Stimulated activated CD8-positive, alpha-beta memory T cell treated with anti-CD3 and anti-CD28 coated beads, Interleukin-7, amount 100 ng/mL, for 24 hours (primary cell): ENCODE measurements around the gene NDUFAF7.
A peak's percentile ranks its signal among the peaks of the same experiment; 100 is the strongest.
"Not testable (repeated sequence)": the region's sequence is repeated elsewhere in the genome, so short reads cannot be mapped to it uniquely, and the experiment has no call there.

Source experiments
- DNase-seq: peaks from one replicate; pipeline ENCODE4 v3.0.0-alpha.2; 2020; ENCODE audit warnings: low read depth

Gene NDUFAF7, protein sequence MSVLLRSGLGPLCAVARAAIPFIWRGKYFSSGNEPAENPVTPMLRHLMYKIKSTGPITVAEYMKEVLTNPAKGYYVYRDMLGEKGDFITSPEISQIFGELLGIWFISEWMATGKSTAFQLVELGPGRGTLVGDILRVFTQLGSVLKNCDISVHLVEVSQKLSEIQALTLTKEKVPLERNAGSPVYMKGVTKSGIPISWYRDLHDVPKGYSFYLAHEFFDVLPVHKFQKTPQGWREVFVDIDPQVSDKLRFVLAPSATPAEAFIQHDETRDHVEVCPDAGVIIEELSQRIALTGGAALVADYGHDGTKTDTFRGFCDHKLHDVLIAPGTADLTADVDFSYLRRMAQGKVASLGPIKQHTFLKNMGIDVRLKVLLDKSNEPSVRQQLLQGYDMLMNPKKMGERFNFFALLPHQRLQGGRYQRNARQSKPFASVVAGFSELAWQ

DNA sequence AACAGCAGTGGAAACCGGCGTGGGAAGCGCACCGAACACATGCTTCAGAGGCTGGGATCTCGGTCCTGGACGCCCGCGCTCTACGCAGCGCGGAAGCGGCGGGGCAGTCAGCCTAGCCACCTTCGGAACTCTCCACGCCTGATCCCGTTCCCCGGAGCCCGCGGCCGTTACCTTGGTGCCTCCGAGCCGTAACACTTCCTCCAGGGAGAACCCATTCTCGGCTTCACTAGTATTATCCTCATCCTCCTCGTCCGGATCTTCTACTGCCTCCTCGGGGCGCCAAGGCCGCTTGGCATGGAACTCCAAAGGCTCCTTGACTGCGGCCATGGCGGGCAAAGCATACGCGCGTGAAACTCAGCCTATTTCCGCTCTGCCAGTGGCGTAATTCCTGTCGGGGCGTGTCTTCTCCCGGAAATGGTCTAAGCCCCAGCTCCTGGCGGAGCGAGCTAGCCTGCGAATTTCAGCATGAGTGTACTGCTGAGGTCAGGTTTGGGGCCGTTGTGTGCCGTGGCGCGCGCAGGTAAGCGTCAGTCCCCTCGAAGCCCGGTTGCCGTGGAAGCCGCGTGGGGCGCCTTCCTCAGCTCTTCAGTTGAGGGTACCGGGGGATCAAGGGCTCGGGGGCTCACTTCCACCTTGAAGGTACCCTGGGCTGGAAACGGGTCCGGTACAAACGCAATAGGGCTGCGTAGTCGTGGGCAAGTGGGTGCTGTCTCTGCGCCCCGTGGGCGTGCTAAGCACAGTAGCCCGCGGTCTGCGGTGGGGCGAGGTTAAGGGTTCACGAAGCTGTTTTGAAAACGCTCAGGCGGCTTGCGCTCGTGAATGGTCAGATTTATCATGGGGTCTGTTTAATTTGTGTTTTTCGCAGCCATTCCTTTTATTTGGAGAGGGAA, at the start of gene NDUFAF7, which contains the start of gene CEBPZ:
NDUFAF7 (plus strand) TSS at position 418 of the 890 bp plus-strand sequence; CDS start at position 466, 48 bp downstream.
CEBPZ (minus strand) TSS at position 356 of the 890 bp plus-strand sequence; CDS start at position 327, 29 bp downstream.
- DNase-seq, result peak; percentile 83

DNA sequence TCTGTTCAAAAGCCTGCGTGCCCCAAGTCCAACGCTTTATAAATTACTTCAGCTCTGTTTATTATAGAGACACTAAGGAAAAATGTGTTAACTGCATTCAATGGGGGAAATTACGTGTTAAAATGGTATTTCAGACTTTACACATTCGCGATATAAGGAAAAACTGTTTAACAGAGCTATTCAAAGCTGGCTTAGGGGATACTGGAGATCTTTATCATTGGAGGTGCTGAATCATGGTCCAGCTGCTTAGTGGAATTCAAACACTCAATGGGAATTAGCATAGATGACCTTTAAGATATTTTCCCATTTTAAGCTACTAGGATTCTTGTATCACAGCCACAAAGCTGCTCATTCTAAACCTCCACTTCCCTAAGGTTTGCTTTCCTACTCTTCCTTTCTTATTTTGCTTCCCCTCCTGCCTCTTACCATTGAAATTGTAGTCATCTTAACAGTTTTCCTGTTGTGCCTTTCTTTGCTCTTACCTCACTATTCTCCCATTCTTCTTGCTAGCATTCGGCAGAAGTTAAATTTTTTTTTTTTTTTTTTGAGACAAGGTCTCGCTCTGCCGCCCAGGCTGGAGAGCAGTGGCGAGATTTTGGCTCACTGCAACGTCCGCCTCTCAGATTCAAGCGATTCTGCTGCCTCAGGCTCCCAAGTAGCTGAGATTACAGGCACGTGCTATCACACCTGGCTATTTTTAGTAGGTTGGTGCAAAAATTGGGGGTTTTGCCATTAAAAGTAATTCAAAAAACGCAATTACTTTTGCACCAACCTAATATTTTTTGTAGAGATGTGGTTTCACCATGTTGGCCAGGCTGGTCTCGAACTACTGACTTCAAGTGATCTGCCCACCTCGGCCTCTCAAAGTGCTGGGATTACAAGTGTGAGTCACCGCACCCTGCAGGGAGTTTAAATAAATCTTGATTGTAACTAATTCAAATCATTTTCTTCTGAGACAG, 49.5 kb upstream of the NDUFAF7 start:
- DNase-seq, result no peak

DNA sequence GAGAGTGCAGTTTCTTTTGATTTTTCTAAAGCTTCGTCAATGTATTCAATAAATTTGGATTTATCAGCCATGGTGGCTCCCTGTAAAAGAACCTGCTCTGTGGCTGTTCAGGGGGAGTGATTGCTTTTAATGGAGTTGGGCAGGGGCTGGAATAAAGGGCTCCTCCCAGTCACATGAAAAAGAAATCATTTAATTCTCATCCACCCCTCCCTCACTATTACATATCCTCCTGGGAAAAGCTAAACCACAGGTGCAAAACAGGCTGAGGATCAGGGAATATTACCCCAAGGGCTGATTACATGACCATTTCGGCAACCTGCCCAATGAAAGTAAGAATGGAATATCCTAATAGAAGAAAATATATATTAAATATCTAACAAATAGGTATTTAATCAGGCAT, 42.9 kb upstream of the NDUFAF7 start, which contains the start of gene SULT6B1:
SULT6B1 (minus strand) TSS at position 101 of the 400 bp plus-strand sequence; CDS start at position 71, 30 bp downstream.
- no peak for DNase-seq

DNA sequence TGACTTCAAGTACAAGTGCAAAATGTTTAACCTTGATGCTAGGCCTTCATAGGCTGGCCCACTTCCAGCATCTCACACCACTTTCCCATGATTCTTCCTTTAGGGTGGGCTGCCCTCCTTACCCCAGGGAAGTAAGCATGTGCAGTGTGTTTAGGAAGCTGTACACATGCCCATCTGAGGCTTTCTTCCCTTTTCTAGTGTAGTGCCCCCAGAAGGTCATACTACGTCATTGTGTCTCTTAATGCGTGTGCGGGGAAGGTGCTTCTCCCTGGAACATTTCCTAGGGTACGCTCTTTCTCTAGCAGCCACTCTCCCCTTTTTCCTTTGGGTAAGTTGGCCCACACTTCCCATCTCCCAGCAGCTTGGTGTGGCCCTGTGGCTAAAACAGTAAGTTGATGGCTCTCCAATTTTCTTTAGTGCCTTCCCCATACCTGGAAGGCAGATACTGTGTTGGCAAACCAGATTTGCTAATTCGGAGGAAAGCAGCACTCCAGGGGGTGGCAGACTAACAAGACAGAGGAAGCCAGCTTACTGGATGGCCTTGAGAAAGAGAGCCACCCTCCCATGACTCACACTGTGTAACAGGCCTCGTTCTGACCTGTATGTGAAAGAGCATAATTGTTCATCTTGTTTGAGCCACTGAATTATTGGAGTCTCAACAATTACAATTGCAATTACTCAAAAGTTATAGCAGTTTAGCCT, 41.9 kb upstream of the NDUFAF7 start:
- DNase-seq, result no peak

DNA sequence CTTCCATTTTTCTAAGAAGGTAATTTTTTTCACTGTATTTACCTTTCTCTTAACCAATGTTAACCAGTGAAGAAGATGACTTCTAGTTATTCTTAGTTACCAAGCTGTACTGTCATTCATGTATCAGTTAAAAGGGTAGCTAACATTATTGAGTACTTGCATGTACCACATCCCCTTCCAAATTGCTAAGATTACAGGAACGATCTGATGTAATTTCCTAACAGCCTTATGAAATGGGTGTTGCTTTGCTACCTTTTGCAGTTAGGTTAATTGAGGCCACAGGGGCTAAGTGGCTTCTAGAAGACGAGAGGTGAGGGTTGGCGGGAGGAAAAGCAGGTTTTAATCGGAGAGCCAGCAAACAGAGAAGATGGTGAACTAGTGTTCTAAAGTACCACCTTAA, 41.2 kb upstream of the NDUFAF7 start:
- no peak for DNase-seq

DNA sequence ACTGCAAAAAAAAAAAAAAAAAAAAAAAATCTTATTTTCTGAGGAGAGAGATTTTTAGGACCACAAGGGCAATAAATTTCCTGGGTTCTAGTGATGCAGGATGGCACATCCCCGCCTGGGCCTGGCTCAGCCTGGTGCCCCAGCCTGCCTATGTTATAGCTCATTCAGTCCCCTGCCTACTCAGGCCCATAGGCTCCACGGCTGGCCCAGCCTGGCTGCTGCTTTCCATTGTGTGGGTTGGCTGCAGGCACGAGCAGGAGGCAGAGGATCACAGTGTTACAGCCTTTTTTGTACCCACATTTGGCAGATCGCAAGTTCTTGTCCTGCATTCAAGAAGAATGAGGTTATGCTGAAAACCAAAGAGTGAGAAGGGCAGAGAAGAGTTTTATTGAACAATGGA, 40.2 kb upstream of the NDUFAF7 start:
- no peak for DNase-seq

DNA sequence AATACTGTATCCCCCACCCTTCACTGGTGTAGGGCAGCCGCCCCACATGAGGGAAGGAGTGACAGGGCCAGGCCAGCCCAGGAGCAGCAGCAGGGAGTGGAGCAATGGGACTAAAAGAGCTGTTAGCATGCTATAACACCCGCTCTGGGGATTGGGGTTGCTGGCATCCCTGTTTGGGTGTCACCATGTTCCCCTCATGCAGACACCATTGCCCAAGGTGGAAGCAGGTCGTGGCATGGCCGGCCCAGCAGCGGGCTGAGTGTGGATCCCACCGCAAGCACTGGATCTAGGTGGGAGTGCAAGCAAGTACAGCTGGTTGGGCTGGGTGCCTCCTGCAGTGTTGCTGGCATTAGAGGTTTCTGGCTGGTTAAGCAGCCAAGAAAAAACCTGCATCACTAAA, 39.7 kb upstream of the NDUFAF7 start:
- DNase-seq, result no peak

DNA sequence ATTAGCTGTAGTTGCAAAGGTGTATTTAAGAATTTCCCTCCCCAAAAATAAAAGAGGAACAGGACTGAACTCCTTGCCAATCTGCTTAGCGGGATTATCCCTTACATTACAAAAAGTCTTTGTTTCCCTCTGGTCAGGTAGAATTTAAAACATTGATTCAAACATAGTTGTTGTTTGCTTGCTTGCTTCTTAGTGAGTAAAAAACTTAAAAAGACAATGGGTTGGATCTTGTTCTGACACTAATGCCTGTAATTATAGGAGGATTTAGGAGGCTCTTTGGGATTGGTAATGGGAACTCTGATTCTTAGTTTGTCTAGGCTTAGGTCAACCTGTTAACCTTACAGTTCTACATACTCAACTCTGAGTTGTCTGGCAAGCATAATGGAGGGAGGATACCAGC, 38.9 kb upstream of the NDUFAF7 start:
- DNase-seq, result no peak

DNA sequence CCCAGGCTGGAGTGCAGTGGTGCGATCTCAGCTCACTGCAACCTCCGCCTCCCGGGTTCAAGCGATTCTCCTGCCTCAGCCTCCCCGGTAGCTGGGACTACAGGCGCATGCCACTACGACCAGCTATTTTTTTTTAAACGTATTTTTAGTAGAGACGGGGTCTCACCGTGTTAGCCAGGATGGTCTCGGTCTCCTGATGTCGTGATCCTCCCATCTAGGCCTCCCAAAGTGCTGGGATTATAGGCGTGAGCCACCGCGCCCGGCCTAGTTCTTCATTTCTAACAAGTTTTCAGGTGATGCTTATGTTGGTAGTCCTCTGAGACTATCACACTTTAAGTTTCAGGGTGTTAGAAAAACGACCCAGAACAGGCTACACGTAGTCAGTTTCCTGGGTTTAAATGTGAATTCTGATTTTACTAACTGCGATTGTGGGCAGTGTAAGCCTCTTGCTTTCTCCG, 35.6 kb upstream of the NDUFAF7 start:
- DNase-seq, result not testable (repeated sequence)

DNA sequence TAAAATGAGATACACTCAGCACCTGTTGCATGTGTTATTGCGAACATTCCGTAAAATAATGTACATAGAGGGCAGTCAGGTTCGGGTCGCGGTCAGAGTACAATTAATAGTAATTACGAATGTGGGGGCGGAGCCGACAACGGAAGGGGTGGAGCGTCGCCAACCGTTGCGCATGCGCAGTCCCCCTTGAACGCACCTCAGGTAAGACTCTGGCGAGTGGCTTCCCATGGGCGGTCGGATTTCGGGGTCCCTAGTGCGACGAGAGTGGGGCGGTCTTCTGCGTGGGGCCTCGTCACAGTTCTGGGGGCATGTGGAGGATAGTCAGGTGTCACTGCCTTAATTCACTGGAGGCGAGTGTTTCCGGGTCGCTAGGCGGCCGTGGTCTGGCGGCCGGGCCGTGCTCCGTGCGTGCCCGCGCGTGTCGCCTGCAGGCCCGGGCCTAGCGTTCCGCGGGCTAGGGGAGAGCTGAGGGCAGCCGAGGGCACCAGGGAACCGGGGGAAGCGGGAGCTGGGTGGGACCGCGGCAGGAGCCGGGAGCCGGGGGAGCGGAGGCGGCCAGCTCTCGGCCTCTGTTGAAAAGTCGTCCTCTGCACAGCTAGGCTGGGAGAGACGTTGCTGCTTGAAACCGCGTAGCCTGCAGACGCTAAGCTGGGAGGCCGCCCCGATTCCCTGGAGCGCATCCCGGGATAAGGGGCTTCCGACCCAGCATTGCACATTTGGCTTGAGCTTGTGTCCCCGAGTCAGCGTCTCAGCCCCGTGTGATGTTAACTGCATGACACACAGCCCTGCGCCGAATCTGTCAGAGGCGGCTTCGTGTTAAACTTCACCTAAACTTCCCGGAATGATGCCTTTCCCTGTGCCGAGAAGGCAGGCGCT, 34.9 kb upstream of the NDUFAF7 start, which contains the start of gene CEBPZOS:
CEBPZOS (plus strand) TSS at position 177 of the 876 bp plus-strand sequence. CDS start 3,209 bp downstream, outside the sequence.
- peak; percentile 79 for DNase-seq

DNA sequence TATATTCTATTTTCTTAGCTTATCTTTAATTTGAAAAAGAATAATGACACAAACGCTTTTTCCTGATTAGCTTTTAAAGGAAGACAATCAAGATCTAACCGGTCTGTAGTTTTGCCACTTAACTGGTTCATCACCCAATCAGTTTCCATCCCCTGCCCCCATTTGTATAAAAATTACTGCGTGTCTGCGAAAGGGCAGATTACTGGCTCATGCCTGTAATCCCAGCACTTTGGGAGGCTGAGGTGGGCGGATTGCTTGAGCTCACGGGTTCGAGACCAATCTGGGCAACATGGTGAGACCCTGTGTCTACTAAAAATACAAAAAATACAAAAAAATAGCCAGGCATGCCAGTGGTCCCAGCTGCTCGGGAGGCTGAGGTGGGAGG, 32.8 kb upstream of the NDUFAF7 start:
- no peak for DNase-seq

DNA sequence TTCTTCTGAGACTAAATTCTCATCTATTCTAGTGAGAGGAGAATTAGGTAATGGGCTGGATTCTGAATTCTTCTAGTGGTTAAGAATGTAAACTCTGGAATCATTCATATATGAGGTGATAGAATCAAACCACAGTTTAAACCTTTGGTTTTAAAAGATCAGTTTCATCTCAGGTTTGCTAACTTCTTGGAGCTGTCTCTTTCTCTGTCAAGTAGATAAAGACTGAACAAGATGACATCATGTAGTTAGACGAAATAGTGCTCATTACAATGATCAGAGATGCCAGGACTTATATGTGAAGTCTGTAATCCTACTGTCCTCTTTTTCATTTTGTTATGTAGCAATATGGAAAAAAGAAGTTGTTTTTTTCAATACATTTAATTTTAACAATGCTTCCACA, 30.2 kb upstream of the NDUFAF7 start:
- no peak for DNase-seq

DNA sequence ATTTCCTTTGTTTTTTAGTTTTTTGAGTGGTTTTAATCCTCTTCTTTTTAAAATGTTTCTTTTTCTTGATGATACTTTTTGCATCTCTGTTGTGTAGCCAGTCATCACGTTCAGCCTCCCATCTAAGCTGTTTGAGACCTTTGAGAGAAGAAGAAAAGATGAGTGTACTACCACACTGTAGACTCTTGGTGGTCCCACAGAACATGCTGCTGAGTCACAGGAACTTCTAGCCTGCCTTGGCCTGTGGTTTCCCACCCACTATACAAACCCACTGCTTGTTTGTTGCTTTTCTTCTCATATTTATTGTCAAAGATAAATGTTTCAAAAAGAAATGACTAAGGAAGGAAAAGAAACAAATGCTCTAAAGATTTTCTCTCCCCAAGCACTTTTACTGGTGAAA, 29.7 kb upstream of the NDUFAF7 start:
- DNase-seq, result no peak

DNA sequence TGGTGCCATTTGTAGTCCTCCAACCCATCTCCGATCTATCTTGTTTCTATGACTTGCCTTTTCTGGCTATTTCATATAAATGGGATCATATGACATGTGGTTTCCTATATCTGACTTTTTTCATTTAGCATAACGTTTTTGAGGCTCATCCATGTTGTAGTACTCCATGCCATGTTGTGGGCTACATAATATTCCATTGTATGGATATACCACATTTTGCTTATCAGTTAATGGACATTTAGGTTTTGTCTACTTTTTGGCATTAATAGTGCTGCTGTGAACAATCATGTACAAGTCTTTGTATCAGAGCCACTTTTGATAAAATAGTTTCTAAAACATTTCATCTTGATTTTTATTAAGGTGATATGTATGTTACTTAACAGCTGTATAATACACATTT, 27.8 kb upstream of the NDUFAF7 start:
- no peak for DNase-seq

DNA sequence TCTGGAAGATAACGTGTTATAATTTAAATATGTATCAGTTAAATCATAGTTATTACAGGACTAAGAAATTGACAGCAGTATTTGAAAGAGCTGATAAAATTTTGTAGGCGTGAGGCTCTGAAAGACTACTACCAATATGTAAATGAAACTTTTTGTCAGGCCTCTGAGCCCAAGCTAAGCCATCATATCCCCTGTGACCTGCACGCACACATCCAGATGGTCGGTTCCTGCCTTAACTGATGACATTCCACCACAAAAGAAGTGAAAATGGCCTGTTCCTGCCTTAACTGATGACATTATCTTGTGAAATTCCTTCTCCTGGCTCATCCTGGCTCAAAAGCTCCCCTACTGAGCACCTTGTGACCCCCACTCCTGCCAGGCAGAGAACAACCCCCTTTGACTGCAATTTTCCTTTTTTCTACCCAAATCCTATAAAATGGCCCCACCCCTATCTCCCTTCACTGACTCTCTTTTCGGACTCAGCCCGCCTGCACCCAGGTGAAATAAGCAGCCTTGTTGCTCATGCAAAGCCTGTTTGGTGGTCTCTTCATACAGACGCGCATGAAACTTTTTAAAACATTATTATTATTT, 26.3 kb upstream of the NDUFAF7 start:
- not testable (repeated sequence) for DNase-seq

DNA sequence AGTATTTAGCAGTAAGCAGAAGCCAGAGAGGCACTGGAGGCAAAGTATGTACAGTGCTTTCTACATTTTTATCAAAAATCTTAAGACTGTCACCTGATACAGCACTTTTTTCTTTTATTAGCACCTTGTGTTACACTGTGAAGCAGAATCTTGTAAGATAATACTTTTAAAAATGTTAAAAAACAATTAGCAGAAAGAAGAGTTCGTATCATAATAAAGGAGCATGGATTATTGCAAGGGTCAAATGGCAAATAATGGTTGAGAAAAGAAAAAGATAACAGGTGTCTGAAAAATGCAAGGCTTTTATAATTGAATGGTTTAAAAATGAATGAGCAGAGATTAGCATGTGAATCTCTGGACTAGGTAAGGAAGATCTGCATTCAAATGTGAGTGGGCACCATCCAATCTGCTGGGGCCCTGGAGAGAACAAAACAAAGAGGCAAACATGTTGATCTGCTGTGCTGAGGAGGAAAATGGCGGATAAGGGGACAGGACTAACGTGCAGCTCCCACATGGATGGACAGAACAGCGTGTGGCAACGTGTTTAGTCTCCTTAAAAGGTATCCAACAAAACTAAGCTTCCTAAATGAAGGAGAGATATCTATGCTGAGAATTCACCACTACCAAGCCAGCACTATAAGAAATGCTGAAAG, 25.6 kb upstream of the NDUFAF7 start:
- no peak for DNase-seq

DNA sequence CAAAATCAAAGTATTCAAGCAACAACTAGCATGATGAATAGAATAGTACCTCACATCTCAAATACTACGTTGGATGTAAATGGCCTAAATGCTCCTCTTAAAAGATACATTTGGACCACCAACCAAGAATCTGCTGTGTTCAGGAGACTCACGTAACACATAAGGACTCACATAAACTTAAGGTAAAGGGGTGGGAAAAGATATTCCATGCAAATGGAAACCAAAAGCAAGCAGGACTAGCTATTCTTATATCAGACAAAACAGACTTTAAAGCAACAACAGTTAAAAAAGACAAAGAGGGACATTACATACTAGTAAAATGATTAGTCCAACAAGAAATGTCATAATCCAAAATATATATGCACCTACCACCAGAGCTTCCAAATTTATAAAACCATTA, 24.7 kb upstream of the NDUFAF7 start:
- DNase-seq, result not testable (repeated sequence)

DNA sequence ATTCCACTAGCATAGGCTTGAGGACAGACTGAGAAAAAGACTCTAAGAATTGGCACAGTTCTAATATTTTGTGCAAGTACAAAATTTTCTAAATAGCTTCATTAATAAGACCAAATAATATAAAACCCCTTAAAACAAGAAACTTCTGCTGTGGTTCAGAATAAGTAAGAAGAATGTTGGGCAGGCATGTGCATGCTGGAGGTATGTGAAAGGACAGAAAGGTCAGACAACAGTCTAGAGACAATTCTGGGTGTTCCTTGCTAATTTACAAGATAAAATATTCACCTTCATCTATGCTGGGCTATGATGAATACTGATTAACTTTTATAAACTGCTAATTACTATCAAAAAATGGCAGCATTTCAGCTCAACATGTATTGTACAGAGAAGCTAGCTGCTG, 20.2 kb upstream of the NDUFAF7 start:
- no peak for DNase-seq

DNA sequence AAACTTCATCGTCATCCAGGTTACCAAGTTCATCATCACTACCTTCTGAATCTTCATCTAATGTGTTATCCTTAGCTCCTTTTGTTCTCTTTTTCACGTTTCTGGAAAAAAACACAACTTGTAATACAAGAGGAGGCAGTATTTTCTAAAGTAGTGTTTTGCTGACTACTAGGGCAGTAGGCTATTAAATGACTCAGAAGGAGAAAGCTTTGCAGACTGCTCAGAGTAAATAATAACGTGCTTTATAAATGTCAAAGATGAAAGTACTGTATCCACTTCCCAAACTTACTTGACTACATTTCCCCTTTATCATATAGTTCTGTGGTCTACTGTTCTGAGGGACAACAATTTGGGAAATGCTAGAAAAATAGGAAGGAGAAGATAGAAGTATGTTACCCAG, 19.5 kb upstream of the NDUFAF7 start:
- DNase-seq, result no peak
